ENCODE results near the gene HJURP.

The HJURP gene

DNA sequence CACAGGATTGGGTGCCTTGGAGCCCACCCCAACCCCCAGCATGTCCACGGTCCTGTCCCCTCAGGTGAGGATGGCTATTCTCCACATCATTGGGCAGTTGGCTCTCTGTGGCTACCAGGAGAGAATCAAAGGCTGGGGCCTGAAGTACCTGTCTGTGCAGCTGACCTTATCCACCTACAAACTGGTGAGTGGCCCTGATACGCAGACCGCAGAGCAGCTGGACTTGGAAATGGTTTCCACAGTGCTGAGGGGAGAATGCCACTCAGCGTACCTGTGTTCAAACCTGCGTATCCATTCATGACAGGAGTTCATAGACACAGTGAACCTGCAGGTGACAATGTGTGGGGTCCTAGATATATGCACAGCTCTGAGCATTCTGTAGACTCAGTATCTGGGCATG is 54.6 kb downstream of the HJURP start:
- no peaks in the 10 kb centered on the region for H3K27me3 ChIP-seq (ENCODE audit: control insufficient read depth, insufficient read depth, low read length)
- no peaks in the 10 kb centered on the region for H3K36me3 ChIP-seq (ENCODE audit: control insufficient read depth, insufficient read depth, low read length)

DNA sequence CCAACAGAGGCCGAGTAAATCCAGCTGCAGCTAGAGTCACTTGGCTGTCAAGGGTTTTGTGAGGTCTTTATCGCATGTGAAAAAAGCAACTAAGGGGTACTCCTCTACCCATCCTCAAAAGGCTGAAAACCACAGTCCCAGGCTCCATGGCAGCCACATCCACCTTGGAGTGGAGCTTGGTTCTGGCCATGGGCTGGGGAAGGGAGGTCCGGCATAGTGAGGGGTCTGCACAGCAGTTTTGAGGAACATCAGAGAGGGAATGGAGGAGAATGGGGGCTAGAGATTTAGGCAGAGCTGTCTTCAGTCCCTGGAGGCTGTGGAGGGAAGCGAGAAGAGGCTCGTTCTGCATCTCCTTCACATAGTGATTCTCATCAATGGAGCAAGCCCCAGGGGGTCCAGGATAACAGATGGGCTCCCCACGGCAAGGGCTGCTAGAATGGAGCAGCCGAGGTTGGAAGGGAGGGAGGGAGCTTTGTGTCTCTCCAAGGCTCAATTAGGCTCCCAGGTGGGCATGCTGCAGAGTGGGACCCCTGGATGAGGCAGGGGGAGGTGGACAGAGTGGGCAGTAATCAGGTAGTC is 55.2 kb downstream of the HJURP start:
- no peaks in the 10 kb centered on the region for H3K36me3 ChIP-seq (ENCODE audit: control insufficient read depth, insufficient read depth, low read length)
- H3K27ac ChIP-seq (ENCODE audit: low read depth, low read length) = no peak overlapping the region
- no peak overlapping the region for H3K4me3 ChIP-seq (ENCODE audit: low read depth, low read length)
- H3K4me1 ChIP-seq (ENCODE audit: control insufficient read depth, insufficient read depth, low read length) = no peaks in the 10 kb centered on the region
- H3K9me3 ChIP-seq (ENCODE audit: control insufficient read depth, insufficient read depth, low read length) = peaks cover 6% of the 10 kb centered on the region
- H3K27me3 ChIP-seq (ENCODE audit: control insufficient read depth, insufficient read depth, low read length) = no peaks in the 10 kb centered on the region
- H3K9ac ChIP-seq (ENCODE audit: low read depth, low read length) = no peak overlapping the region

More for the DNA sequence above, 54.6 kb downstream of the HJURP start:
- Histone ChIP-seq H3K4me1 (ENCODE audit: control insufficient read depth, insufficient read depth, low read length) (no peaks in the 10 kb centered on the region), H3K9ac (ENCODE audit: low read depth, low read length) (no peak overlapping the region), H3K27ac (ENCODE audit: low read depth, low read length) (no peak overlapping the region), H3K4me3 (ENCODE audit: low read depth, low read length) (no peak overlapping the region), H3K9me3 (ENCODE audit: control insufficient read depth, insufficient read depth, low read length) (peaks cover 6% of the 10 kb centered on the region)

DNA sequence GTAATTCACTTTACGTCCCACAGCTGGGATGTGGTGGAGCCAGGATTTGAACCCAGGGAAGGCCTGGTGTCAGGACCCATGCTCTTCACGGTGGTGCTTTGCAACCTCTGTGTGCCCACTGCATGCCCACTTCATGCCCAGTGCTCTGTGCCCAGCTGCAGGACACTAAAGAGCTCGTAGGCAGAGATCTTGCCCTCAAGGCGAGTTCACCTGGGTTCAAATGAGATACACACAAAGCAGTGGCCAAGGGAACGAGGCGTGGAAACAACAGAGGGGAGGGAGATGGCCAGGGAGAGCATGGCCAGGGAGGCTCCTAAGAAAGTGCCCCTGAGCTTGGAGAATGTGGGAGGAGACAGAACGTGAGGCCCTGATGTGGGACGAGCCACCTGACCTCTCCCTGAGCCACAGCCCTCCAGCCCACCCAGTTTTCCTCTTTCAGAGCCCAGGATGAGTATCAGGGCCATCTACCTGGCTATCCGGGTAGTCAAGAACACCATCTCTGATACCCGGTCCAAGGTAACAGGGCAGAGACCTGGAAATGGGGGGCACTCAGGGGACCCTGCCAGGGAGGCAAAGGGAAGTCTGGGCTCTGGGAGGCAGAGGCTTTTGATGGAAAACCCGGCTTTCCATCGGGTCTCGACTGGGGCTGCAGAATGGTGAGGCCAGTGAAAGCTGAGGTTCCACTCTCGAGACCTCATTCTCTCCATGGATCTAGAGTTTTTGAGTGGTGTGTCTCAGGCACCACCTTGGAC is 55.8 kb downstream of the HJURP start:
- Histone ChIP-seq H3K27ac (ENCODE audit: low read depth, low read length) (no peak overlapping the region), H3K4me3 (ENCODE audit: low read depth, low read length) (no peak overlapping the region), H3K9ac (ENCODE audit: low read depth, low read length) (no peak overlapping the region), H3K4me1 (ENCODE audit: control insufficient read depth, insufficient read depth, low read length) (no peaks in the 10 kb centered on the region), H3K27me3 (ENCODE audit: control insufficient read depth, insufficient read depth, low read length) (no peaks in the 10 kb centered on the region), H3K9me3 (ENCODE audit: control insufficient read depth, insufficient read depth, low read length) (peaks cover 6% of the 10 kb centered on the region), H3K36me3 (ENCODE audit: control insufficient read depth, insufficient read depth, low read length) (no peaks in the 10 kb centered on the region)

DNA sequence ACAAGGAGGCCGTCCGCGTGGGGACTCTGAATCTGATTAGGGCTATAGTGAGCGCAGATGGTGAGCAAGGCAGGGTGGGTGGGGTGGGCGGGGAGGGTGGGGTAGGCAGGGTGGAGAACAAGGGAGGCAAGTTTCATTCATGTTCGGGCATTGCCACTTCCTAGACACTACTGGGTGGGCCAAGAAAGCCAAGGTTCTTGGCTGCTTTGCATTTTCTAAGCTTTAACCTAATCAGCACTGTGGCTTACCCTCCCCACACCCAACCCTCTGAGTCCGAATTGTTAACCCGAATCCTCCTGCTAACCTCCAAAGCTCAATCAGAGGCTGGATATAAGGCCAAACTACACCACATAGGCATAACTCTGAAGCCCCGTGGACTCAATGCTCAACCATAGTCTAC is 58.1 kb downstream of the HJURP start:
- no peak overlapping the region for H3K4me3 ChIP-seq (ENCODE audit: low read depth, low read length)
- peaks cover 6% of the 10 kb centered on the region for H3K9me3 ChIP-seq (ENCODE audit: control insufficient read depth, insufficient read depth, low read length)
- H3K36me3 ChIP-seq (ENCODE audit: control insufficient read depth, insufficient read depth, low read length) = no peaks in the 10 kb centered on the region
- no peak overlapping the region for H3K27ac ChIP-seq (ENCODE audit: low read depth, low read length)
- no peaks in the 10 kb centered on the region for H3K27me3 ChIP-seq (ENCODE audit: control insufficient read depth, insufficient read depth, low read length)
- H3K4me1 ChIP-seq (ENCODE audit: control insufficient read depth, insufficient read depth, low read length) = no peaks in the 10 kb centered on the region
- H3K9ac ChIP-seq (ENCODE audit: low read depth, low read length) = no peak overlapping the region

DNA sequence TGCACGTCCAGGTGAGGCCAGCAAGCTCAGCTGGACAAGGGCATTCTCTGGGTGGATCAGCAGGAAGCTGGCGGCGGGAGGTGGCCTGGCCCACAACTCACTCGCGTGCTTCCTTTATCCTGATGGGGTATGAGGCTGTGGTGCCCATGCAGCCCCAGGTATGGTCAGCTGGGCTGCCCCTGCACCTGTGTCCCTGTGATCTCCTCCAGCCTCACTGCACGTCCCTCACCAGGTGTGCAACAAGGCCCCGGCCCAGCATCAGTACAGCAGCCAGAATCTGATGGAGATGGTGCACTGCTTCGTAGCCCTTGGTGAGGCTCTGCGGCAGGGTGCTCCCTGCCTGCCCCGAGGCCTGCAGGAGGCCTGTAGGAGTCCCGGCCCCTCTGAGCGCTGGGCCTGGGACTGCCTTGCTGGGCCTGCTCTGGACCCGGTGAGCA is 58.6 kb downstream of the HJURP start:
- H3K36me3 ChIP-seq (ENCODE audit: control insufficient read depth, insufficient read depth, low read length) = no peaks in the 10 kb centered on the region
- H3K4me1 ChIP-seq (ENCODE audit: control insufficient read depth, insufficient read depth, low read length) = no peaks in the 10 kb centered on the region
- H3K4me3 ChIP-seq (ENCODE audit: low read depth, low read length) = no peak overlapping the region
- peaks cover 6% of the 10 kb centered on the region; the same call in 1 of the 2 replicates for H3K9me3 ChIP-seq (ENCODE audit: control insufficient read depth, insufficient read depth, low read length)
- H3K27me3 ChIP-seq (ENCODE audit: control insufficient read depth, insufficient read depth, low read length) = no peaks in the 10 kb centered on the region
- H3K27ac ChIP-seq (ENCODE audit: low read depth, low read length) = no peak overlapping the region
- H3K9ac ChIP-seq (ENCODE audit: low read depth, low read length) = no peak overlapping the region

DNA sequence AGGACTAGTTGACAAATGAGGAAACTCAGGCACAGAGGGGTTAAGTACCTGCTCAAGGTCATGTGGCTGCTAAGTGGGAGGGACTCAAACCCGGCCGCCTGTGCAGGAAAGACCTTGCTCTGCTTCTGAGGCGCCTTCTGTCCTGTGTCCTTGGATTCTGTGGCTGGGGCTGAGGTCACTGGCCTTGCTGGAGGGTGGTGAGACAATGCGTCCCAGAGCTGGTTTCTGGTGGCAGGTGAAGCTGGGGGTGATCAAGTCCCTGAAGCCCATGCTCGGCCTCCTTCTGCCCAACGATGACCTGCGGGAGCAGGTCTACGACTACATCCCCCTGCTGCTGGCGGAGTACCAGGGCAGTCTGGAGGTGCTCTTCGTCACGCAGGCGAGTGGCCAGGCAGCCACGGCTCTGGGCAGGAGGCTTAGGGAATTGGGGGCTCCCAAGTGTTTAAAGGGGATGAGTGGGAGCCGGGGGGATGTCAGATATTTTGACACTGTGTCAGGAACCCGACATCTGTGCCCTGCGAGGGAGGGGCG is 60.1 kb downstream of the HJURP start:
- Histone ChIP-seq H3K27me3 (ENCODE audit: control insufficient read depth, insufficient read depth, low read length) (no peaks in the 10 kb centered on the region), H3K4me1 (ENCODE audit: control insufficient read depth, insufficient read depth, low read length) (no peaks in the 10 kb centered on the region), H3K36me3 (ENCODE audit: control insufficient read depth, insufficient read depth, low read length) (no peaks in the 10 kb centered on the region), H3K4me3 (ENCODE audit: low read depth, low read length) (no peak overlapping the region), H3K9me3 (ENCODE audit: control insufficient read depth, insufficient read depth, low read length) (peaks cover 6% of the 10 kb centered on the region; the same call in 1 of the 2 replicates), H3K9ac (ENCODE audit: low read depth, low read length) (no peak overlapping the region), H3K27ac (ENCODE audit: low read depth, low read length) (no peak overlapping the region)

DNA sequence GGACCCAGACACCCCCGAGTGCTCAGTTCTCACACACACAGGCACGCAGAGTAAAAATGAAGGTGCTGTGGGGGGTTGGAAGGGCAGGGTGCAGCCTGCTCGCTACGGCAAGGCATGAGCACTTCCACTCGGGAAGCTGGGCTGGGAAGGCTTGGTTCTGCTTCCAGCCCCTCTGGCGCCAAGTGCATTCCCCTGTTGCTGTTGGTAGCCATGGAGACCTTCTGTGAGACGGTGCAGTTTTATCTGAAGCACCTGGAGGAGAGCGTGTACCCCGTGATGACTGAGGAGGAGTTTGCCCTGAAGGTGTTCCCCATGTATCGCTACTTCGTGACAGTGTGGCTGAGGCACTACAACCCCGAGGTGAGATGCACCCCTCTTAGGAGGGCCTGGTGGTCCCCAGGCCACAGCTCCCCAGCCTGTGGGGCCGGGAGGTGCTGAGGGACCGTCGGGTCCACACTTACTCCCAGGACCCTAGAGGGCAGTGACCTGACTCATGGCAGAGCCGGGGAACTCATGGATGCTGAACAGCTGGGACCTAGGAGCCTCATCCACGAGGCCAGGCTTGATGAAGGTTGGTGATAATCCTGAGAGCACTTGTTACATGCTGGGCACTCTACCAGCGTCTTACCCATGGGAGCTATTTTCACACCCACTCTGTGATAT is 60.7 kb downstream of the HJURP start:
- no peaks in the 10 kb centered on the region for H3K27me3 ChIP-seq (ENCODE audit: control insufficient read depth, insufficient read depth, low read length)
- H3K27ac ChIP-seq (ENCODE audit: low read depth, low read length) = no peak overlapping the region
- H3K4me3 ChIP-seq (ENCODE audit: low read depth, low read length) = no peak overlapping the region
- H3K9ac ChIP-seq (ENCODE audit: low read depth, low read length) = no peak overlapping the region
- H3K4me1 ChIP-seq (ENCODE audit: control insufficient read depth, insufficient read depth, low read length) = no peaks in the 10 kb centered on the region
- 0 out of 2 replicates have a peak, but pooled peaks cover 6% of the 10 kb centered on the region for H3K9me3 ChIP-seq (ENCODE audit: control insufficient read depth, insufficient read depth, low read length)
- no peaks in the 10 kb centered on the region for H3K36me3 ChIP-seq (ENCODE audit: control insufficient read depth, insufficient read depth, low read length)

DNA sequence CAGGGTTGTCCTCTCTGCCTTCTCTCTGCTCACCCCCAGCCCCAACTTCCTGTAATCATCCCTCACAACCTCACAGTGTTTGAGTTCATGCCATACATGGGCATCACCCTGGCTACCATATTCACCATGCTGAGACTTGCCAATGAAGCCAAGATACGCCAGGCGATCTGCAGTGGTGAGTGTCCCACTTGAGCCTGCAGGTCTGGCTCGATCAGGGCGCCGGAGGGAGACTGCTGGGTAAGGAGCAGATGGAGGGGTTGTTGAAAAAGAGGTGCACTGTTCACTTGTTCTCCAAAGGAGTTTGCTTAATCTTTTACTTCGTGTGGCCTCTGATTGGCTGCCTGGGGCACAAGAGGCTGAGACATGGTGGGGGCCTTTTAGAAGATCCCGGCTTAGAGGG is 61.6 kb downstream of the HJURP start:
- Histone ChIP-seq H3K27me3 (ENCODE audit: control insufficient read depth, insufficient read depth, low read length) (no peaks in the 10 kb centered on the region), H3K9me3 (ENCODE audit: control insufficient read depth, insufficient read depth, low read length) (0 out of 2 replicates have a peak, but pooled peaks cover under 1% of the 10 kb centered on the region), H3K27ac (ENCODE audit: low read depth, low read length) (no peak overlapping the region), H3K36me3 (ENCODE audit: control insufficient read depth, insufficient read depth, low read length) (no peaks in the 10 kb centered on the region), H3K4me1 (ENCODE audit: control insufficient read depth, insufficient read depth, low read length) (no peaks in the 10 kb centered on the region), H3K4me3 (ENCODE audit: low read depth, low read length) (no peak overlapping the region), H3K9ac (ENCODE audit: low read depth, low read length) (no peak overlapping the region)

DNA sequence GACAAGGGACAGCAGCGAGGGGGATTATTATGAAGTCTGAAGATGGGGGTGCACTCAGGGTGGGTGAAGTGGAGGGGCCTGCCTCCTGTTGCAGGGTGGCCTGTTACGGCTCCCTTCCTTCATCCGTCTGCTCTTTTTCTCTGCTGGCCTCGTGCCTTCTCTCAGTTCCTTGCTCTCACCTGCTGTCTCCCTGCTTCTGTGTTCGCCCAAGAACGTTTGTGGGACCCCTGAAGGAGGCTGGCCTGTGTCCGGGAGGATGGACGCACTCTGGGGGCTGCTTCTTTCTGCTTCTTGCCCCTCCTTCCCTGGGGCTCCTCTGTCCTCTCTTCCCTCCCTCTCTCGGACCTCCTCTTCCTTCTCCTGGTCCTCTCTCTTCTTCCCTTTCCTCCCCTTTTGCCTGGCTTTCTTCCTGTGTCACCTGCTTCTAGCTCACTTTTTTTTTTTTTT is 62.4 kb downstream of the HJURP start:
- Histone ChIP-seq H3K27ac (ENCODE audit: low read depth, low read length) (no peak overlapping the region), H3K36me3 (ENCODE audit: control insufficient read depth, insufficient read depth, low read length) (no peaks in the 10 kb centered on the region), H3K27me3 (ENCODE audit: control insufficient read depth, insufficient read depth, low read length) (no peaks in the 10 kb centered on the region), H3K4me3 (ENCODE audit: low read depth, low read length) (no peak overlapping the region), H3K9ac (ENCODE audit: low read depth, low read length) (no peak overlapping the region), H3K4me1 (ENCODE audit: control insufficient read depth, insufficient read depth, low read length) (no peaks in the 10 kb centered on the region), H3K9me3 (ENCODE audit: control insufficient read depth, insufficient read depth, low read length) (no peaks in the 10 kb centered on the region)

DNA sequence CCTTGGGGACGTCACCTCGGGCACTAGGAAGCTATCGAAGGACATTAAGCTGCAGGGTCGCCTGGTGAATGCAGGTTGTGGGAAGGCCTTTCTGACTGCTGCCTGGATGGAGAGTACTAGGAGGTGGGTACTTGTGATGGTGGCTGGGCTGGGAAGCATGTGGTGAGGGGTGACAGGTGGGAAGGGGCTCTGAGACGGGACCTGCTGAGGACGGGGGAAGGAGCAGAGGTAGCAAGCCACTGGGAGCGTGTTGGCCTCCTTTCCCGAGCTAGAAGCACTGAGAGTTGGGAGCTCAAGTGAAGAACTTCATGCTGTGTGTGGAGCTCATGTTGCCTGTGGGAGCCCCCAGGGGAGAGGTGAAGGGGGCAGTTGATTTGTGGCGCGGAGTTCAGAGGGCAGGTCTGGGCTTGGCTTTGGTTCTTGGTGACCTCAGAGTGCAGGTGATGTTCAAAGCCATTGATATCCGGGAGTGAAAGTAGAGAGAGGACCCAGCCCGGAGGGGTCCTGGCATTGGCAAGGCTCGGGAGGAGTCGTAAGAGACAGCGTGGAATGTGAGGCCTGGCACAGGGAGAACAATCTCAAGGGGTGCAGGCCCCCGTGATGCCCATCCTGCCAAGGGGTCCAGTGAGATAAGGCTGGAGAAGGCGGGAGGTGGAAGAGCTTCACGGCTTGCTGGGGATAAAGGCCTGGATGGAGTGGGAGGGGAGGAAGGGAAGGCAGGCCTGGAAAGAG is 63.0 kb downstream of the HJURP start:
- H3K36me3 ChIP-seq (ENCODE audit: control insufficient read depth, insufficient read depth, low read length) = no peaks in the 10 kb centered on the region
- no peaks in the 10 kb centered on the region for H3K4me1 ChIP-seq (ENCODE audit: control insufficient read depth, insufficient read depth, low read length)
- H3K4me3 ChIP-seq (ENCODE audit: low read depth, low read length) = no peak overlapping the region
- no peak overlapping the region for H3K9ac ChIP-seq (ENCODE audit: low read depth, low read length)
- H3K27ac ChIP-seq (ENCODE audit: low read depth, low read length) = no peak overlapping the region
- H3K9me3 ChIP-seq (ENCODE audit: control insufficient read depth, insufficient read depth, low read length) = no peaks in the 10 kb centered on the region
- no peaks in the 10 kb centered on the region for H3K27me3 ChIP-seq (ENCODE audit: control insufficient read depth, insufficient read depth, low read length)
